ENCODE data around the gene KLK4. TPM values are rescaled to one million over a fixed set of nuclear protein-coding genes. Genes with fewer than 3 reads are reported as not detected.

KLK4 gene
- total RNA-seq, 1 experiment from 2014 or later: 0.48 TPM

- Histone ChIP-seq H4K5ac (ENCODE audit: insufficient read length, low read depth, low read length) (no peak overlapping the region), H3K9me3 (ENCODE audit: control insufficient read depth, low read depth, low read length) (no peaks in the 10 kb centered on the region), H3K14ac (ENCODE audit: insufficient read depth, low read length) (no peak overlapping the region), H2BK5ac (ENCODE audit: insufficient read length, low read length) (no peak overlapping the region), H2BK120ac (ENCODE audit: low read depth, low read length, poor library complexity, severe bottlenecking) (no peak overlapping the region), H3K79me2 (ENCODE audit: insufficient read depth, low read length) (no peaks in the 10 kb centered on the region), H2BK12ac (ENCODE audit: insufficient read length, low read depth, low read length) (no peak overlapping the region), H3K23ac (ENCODE audit: insufficient read length, low read depth, low read length) (no peak overlapping the region), H2BK20ac (ENCODE audit: low read depth, low read length, poor library complexity, severe bottlenecking) (no peak overlapping the region), H4K8ac (replicated peaks; ENCODE audit: insufficient read length, low read depth, low read length) (no peak overlapping the region), H3K23me2 (ENCODE audit: insufficient read length, low read depth, low read length, poor library complexity, severe bottlenecking) (no peaks in the 10 kb centered on the region), H3K27me3 (ENCODE audit: insufficient read depth, low read length) (no peaks in the 10 kb centered on the region), H3T11ph (ENCODE audit: low read length) (no peak overlapping the region), H2BK15ac (ENCODE audit: low read depth, low read length) (no peak overlapping the region), H4K20me1 (ENCODE audit: control insufficient read depth, insufficient read depth, insufficient read length) (no peaks in the 10 kb centered on the region), H4K91ac (ENCODE audit: insufficient read length, low read depth, low read length) (no peak overlapping the region), H3K9ac (ENCODE audit: extremely low read depth, insufficient read length, low read length) (no peak overlapping the region), H3K18ac (ENCODE audit: insufficient read length, low read depth, low read length) (no peak overlapping the region), H3K4ac (ENCODE audit: low read depth, low read length) (no peak overlapping the region), H3K79me1 (ENCODE audit: insufficient read depth, low read depth, low read length, poor library complexity, severe bottlenecking) (no peaks in the 10 kb centered on the region), H3K27ac (ENCODE audit: insufficient read length, low read depth, low read length) (no peak overlapping the region), H3K56ac (ENCODE audit: insufficient read length, low read depth, low read length) (no peak overlapping the region), H2AFZ (ENCODE audit: low read length) (no peak overlapping the region), H2AK5ac (ENCODE audit: insufficient read length, low read length) (no peak overlapping the region), H3K4me2 (ENCODE audit: insufficient read depth, insufficient read length, low read length) (no peak overlapping the region), H3K4me1 (ENCODE audit: insufficient read depth, low read length) (no peaks in the 10 kb centered on the region)
- peaks cover 4 to 11% (median 7%) of the 10 kb centered on the region in 3 experiments; a peak in 5 of 7 replicates for H3K36me3 Mint-ChIP-seq (ENCODE audit: insufficient read depth in 1 of 3, low read depth in 3 of 3)
- WGBS (ENCODE audit: extremely low coverage, insufficient read length, low lambda C conversion rate): no CpG with 5 or more reads among the region's 4 CpGs
- H3K4me3 Mint-ChIP-seq: no peak overlapping the region
- no peaks in the 10 kb centered on the region for H3K4me1 Mint-ChIP-seq
- peaks cover 29% of the 10 kb centered on the region in 2 experiments for H3K9me3 Mint-ChIP-seq
- H3K27ac Mint-ChIP-seq: no peak overlapping the region
- H3K27me3 Mint-ChIP-seq (ENCODE audit: low read depth): peaks cover 60% of the 10 kb centered on the region
- no peak for DNase-seq
- TF ChIP-seq CTCF (conservative IDR thresholded peaks at IDR 0.05): no peak
These were observed 13.2 kb downstream of the KLK4 start for GRCh38 chr19:50898018-50898417.

Data from H9 (cell line).